Left hindlimb (tissue), 1 donor: ENCODE data around the gene ZNF654.
"Not testable (repeated sequence)": the region's sequence is repeated elsewhere in the genome, so short reads cannot be mapped to it uniquely, and the experiment has no call there.

ENCODE experiments used
- DNase-seq: peaks from one replicate; pipeline ENCODE4 v3.0.0-alpha.2; 2018

Gene ZNF654

GRCh38 chr3:88061746-88062145 is 2.7 kb downstream of the ZNF654 start:
- DNase-seq, result no peak

DNA sequence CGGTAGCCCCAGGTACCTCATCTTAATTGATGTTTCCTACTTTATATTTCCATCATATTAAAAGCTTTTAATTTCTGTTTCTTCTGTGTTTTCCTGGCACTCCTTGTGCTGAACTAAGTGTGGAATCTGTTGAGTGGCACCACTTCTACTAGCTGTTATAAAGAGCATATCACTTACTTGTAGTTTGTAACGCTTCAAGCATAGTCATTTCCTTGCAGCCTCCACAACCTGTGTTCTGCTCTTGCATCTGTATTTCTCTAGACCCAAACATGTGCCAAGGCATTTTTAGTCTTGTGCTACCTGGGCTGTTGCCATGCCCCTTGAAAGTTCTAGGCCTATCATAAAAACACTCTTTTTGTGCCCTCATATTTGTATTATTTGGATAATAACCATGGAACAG is 16.0 kb downstream of the ZNF654 start:
- no peak for DNase-seq

DNA sequence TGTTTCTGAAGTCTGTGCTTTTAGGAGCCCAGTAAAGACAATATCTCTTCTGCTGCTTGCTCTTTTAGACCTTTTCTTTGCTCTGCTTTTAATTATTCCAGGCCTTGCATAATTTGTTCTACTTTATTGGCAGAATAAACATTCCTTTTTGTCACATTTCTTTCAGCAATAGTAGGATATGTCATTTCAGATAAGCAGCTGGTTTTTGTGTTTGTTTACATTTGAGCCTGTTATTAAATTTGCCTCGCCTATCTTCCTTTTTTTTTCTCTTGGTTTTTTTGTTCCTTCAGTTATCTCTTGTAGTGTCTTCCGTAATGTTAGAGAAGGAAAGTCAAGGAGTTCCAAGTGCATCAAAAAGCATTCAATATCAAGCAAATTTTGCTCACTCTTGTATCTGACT is 16.4 kb downstream of the ZNF654 start:
- DNase-seq, result no peak

DNA sequence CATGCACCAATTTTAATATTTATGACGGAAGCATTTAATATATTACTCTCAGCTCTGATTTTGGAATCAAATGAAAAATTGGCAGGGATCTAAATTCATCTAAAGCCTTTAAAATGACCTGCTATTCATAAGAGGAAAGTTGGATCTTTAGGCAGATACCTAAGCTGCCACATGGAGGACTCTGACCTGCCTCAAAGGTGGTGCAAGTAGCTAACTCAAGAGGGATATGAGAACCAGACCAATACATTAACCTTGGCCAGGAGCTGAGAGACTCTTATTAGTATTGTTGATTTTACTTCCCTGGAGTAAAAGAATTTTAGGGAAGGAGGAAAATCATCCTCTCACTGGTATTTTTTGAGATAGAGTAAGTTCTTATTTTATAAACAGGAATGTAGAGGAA is 17.7 kb downstream of the ZNF654 start:
- DNase-seq, result no peak

DNA sequence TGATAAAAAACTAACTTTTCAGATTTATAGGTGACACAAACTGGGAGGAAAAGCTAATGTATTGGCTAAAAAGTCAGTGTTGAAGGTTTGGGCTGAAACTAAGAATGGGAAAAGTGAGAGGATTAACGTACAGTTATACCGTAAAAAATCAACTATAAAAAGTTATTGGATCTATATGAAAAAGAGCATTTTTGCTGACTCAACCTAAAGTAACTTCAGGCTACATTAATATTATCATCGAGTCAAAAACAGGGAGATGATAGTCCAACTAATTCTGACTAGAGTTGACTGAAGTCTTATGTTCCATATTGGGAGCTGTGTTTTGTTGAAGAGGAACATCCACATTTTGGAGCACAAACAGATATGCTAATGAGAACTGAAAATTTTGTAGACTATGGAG is 19.9 kb downstream of the ZNF654 start:
- DNase-seq, result no peak

DNA sequence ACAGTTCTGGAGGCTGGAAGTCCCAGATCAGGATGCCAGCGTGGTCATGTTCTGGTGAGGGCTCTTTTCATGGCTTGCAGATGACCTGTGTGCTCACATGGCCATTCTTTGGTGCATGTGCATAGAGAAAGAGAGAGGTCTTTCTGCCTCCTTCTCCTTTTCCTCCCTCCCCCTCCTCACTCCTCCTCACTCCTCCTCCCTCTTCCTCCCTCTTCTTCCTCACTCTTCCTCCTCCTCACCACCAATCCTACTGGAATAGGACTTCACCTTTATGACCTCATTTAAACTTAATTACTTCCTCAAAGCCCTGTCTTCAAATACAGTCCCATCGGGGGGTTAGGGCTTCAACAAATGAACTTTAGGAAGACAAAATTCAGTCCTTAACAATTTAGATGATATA is 23.8 kb downstream of the ZNF654 start:
- no peak for DNase-seq

GRCh38 chr3:88084097-88084501 is 25.0 kb downstream of the ZNF654 start:
- no peak for DNase-seq

DNA sequence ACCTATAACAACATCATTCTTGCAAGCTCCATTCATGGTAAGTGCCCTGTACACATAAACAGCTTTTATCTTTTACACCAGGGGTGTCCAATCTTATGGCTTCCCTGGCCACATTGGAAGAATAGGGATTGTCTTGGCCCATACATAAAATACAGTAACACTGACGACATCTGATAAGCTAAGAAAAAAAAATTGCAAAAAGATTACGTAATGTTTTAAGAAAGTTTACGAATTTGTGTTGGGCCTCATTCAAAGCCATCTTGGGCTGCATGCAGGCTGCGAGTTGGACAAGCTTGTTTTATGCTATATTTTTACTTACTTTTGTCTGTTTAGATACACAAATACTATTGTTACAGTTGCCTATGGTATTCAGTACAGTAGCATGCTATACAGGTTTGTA is 31.6 kb downstream of the ZNF654 start:
- no peak for DNase-seq

GRCh38 chr3:88092270-88092669 is 33.2 kb downstream of the ZNF654 start:
- DNase-seq, result no peak

DNA sequence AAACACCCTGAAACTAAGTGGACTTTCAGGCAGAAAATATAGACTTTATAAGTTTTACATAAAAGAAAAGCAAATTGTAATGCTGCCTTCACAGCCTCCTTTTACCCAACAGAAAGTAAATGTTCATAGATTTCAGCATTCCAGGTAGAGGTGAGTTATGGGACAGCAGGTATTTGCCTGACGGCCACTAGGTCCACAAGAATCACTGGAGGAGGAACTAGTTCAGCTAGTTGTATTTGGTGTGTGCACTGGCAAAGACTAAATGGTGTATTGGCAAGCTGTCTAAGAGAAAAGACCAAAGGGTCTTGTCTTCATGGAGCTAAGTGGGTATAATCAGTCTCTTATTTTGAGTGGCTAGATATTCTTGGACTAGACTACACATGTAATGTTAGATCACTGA is 34.2 kb downstream of the ZNF654 start:
- DNase-seq, result no peak

DNA sequence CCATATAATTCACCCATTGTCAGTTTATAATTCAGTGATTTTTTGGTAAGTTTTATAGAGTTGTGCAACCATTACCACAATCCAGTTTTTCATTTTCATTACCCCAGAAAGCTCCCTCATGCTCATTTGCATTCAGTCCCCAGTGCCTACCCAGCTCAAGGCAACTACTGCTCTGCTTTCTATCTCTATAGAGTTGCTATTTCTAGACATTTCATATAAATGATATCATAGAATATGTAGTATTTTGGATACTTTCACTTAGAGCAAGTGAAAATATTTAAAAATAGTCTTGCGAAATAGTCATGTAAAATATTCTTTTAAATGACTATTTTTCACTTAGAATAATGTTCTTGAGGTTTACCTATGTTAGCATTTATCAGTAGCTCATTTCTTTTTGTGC is 42.1 kb downstream of the ZNF654 start:
- no peak for DNase-seq

DNA sequence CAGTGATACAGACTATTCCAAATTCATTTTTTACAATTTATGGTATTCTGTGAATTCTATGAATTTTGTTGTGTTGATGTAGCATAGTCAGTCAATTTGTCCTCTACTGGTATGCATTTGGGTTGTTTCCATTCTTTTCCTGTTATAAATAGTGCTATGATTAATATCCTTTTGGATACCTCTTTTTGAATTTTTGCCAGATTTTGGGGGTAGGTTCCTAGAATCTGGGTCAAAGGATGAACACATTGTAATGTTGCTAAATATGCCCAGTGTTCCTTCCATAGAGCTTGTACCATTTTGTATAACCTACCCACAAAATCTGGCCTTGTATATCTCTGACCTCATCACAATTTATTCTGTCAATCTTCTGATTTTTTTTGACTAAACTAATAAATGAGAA is 46.3 kb downstream of the ZNF654 start:
- no peak for DNase-seq

GRCh38 chr3:88112289-88112688 is 53.2 kb downstream of the ZNF654 start:
- DNase-seq, result no peak

GRCh38 chr3:88113311-88114162 is 54.5 kb downstream of the ZNF654 start:
- DNase-seq, result peak; percentile 44

DNA sequence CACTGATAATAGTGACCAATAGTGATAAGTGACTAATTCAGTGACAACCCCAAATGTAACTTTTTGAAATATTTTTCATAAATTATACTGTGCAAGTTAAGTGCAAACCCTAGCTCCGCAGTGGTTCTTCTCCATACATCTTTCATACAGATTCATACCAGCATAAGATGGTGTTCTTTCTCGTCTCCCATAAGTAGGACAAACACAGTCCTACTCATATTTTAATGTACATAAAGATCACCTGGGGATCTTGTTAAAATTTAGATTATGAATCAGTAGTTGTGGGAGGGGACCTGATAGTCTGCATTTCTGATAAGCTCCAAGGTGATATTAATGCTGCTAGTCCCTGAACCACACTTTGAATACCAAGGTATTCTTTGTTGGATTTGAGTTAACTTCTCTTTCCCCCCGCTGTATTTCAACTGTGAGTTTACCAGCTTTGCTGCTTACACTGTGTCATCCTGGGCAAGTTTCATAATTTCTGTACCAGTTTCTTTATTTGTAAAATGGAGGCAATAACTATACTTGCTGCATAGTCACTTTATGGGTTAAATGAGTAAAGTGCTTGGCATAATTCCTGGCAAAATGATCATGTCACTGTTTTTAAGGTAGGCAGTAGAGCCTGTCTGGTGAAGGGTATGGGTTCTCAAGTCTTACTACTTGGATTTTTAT is 56.0 kb downstream of the ZNF654 start:
- no peak for DNase-seq

DNA sequence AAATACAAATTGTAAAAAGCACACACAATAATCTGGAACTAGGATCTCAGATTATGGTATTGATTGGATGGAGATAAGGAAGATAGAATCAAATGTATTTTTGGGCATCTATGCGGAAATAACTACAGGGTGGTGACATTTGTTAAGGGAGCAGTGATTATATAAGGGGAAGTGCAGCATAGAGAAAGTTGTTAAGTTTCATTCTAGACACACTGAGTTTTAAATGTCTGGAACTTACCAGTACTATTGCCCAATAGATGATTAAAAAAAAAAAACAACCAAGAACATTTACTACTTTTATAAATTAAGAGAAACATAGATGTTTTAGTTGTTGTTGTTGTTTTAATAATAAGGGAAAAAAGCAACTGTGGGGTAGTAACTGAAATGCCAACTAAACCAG is 58.6 kb downstream of the ZNF654 start:
- no peak for DNase-seq

DNA sequence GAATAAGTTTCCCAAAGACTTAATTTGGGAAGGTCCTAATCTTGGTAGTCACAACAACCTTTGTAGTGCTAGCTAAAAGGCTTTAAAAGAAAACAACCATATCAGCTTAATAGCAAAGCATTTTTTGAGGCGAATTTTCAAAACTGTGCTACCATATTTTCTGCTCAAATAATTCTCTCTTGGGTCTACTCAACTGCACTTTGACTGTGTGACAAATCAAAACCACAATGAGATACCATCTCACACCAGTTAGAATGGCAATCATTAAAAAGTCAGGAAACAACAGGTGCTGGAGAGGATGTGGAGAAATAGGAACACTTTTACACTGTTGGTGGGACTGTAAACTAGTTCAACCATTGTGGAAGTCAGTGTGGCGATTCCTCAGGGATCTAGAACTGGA is 59.5 kb downstream of the ZNF654 start:
- not testable (repeated sequence) for DNase-seq

DNA sequence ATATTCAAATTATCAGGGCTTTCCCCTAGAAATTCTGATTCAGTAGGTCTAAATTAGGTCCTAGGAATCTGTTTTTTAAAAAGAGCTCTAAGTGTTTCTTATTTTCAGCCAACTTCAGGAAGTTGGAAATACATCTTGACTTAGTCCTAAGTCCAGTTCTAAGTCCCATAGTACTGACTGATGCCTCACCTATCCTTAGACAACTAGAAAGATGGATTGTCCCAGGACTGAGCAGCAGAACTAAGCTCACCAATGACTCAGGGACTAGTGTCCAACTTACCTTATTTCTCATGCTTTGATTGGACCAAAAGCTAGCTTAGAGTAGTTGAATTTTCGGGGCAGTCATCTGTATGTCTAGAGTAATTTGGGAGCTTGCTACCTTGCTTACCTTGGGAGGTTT is 64.5 kb downstream of the ZNF654 start:
- DNase-seq, result no peak

GRCh38 chr3:88131695-88132094 is 72.6 kb downstream of the ZNF654 start:
- no peak for DNase-seq

DNA sequence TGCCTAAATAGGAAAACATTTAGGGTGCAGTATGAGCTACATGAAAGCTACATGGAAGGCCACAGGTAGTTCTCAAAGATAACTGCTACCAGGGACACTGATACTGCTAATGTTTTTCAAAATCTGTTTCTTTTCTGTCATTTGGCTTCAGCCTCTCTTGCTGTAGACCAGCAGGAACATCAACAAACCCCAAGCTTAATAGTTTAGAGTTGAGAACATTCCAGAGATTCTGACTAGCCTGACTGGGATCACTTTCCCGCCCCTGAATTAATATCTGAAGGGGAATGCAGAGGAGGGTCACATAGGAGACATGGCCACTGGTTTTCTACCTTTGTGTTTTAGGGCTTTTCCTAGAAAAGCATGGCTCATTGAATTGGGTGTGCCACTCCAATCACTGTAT is 73.8 kb downstream of the ZNF654 start:
- no peak for DNase-seq

DNA sequence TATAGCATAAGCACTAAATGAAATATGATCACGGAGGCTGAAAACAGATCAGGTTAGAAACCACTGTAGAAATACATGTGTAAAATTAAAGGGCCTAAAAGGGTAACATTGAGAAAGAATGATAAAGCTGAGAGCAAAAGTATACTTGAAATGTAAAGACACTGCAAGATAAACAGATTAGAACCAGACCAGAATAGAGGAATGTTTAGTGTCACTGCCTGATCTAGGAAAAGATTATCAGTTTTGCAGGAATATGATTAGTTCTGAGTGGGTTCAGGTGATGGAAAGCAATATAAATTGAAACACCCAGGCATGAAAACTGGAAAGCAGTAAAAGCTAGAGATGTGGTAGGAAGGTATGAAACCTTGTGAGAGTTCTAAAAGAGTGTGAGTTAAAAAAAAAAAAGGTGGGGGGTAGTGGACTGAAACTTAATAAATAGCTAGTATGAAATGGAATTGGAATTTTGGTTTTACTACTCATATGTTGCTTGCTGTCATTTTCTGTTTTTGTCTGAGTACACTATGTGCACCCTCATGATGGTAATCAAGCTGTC is 74.7 kb downstream of the ZNF654 start:
- no peak for DNase-seq

GRCh38 chr3:88137836-88138235 is 78.8 kb downstream of the ZNF654 start:
- no peak for DNase-seq

GRCh38 chr3:88141458-88142083 is 82.5 kb downstream of the ZNF654 start:
- no peak for DNase-seq

GRCh38 chr3:88142094-88142624 is 83.1 kb downstream of the ZNF654 start:
- no peak for DNase-seq
